Neuron (in vitro differentiated cells): ENCODE results near the gene VAPB.

ENCODE experiments used
- H2AFZ ChIP-seq: one replicate; pipeline ENCODE4 v1.6.1; 2013; ENCODE audit warnings: low read depth, mild to moderate bottlenecking, inconsistent platforms, low read length, moderate library complexity
- H3K27me3 ChIP-seq: one replicate; pipeline ENCODE4 v1.6.1; 2013; ENCODE audit warnings: low read length; ENCODE audit not compliant: insufficient read depth
- H3K36me3 ChIP-seq: one replicate; pipeline ENCODE4 v1.6.1; 2013; ENCODE audit warnings: low read length; ENCODE audit not compliant: insufficient read depth
- H3K4me1 ChIP-seq: one replicate; pipeline ENCODE4 v1.6.1; 2013; ENCODE audit warnings: low read length; ENCODE audit not compliant: insufficient read depth
- H3K4me3 ChIP-seq: 2 replicates; pipeline ENCODE4 v1.5.1; 2013; ENCODE audit warnings: mild to moderate bottlenecking, low read length, moderate library complexity
- H3K9me3 ChIP-seq: one replicate; pipeline ENCODE4 v1.6.1; 2013; ENCODE audit warnings: low read length

The VAPB gene

GRCh38 chr20:58388028-58388601 is 914 bp upstream of the VAPB start:
- Histone ChIP-seq H3K4me3 (peak overlapping the region; percentile 65), H3K4me1 (peaks cover 17% of the 10 kb centered on the region), H2AFZ (no peak overlapping the region), H3K27me3 (no peaks in the 10 kb centered on the region), H3K9me3 (no peaks in the 10 kb centered on the region), H3K36me3 (peaks cover 21% of the 10 kb centered on the region)

- Histone ChIP-seq H2AFZ (peak overlapping the region; percentile 88), H3K27me3 (no peaks in the 10 kb centered on the region), H3K4me1 (peaks cover 17% of the 10 kb centered on the region), H3K9me3 (peaks cover 2% of the 10 kb centered on the region), H3K4me3 (peak overlapping the region; percentile 65), H3K36me3 (peaks cover 21% of the 10 kb centered on the region)
Observed at GRCh38 chr20:58389324-58389967, 417 bp downstream of the VAPB start.

- Histone ChIP-seq H2AFZ (no peak overlapping the region), H3K36me3 (peaks cover 21% of the 10 kb centered on the region), H3K4me1 (peaks cover 17% of the 10 kb centered on the region), H3K4me3 (peak overlapping the region; percentile 65), H3K9me3 (peaks cover 2% of the 10 kb centered on the region), H3K27me3 (no peaks in the 10 kb centered on the region)
Observed at GRCh38 chr20:58389968-58390658, 1.1 kb downstream of the VAPB start.

DNA sequence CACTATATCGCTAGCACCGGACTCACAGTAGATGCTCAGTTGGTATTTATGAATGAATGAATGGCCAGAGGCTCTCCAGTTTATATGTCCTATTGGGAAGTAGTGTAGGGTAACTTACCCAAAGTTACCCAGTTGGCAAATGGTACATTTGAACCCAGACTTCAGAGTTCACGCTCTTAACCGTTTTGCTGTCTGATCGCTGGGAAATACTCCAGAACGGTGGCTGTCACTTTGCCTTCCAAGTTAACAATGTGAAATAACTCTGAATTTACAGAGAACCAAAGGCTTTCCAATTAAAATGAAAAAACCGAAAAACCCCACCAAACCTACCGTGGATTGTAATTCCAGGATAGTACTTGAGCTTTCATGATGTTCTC is 1.6 kb downstream of the VAPB start:
- H3K4me3 ChIP-seq = peak overlapping the region; percentile 65

GRCh38 chr20:58392286-58392685 is 3.3 kb downstream of the VAPB start:
- Histone ChIP-seq H3K4me3 (no peak overlapping the region), H2AFZ (no peak overlapping the region), H3K27me3 (no peaks in the 10 kb centered on the region), H3K9me3 (peaks cover 2% of the 10 kb centered on the region), H3K4me1 (peaks cover 17% of the 10 kb centered on the region), H3K36me3 (peaks cover 21% of the 10 kb centered on the region)

More for the DNA sequence above, 1.6 kb downstream of the VAPB start:
- Histone ChIP-seq H2AFZ (no peak overlapping the region), H3K9me3 (peaks cover 2% of the 10 kb centered on the region), H3K4me1 (peaks cover 17% of the 10 kb centered on the region), H3K27me3 (no peaks in the 10 kb centered on the region), H3K36me3 (peaks cover 21% of the 10 kb centered on the region)

GRCh38 chr20:58393299-58393698 is 4.3 kb downstream of the VAPB start:
- H3K36me3 ChIP-seq = peaks cover 25% of the 10 kb centered on the region
- peaks cover 17% of the 10 kb centered on the region for H3K4me1 ChIP-seq
- peaks cover 2% of the 10 kb centered on the region for H3K9me3 ChIP-seq
- H2AFZ ChIP-seq = no peak overlapping the region
- H3K27me3 ChIP-seq = no peaks in the 10 kb centered on the region
- no peak overlapping the region for H3K4me3 ChIP-seq

GRCh38 chr20:58394801-58395200 is 5.8 kb downstream of the VAPB start:
- peaks cover 16% of the 10 kb centered on the region for H3K4me1 ChIP-seq
- H3K9me3 ChIP-seq = peaks cover 4% of the 10 kb centered on the region
- H2AFZ ChIP-seq = no peak overlapping the region
- peaks cover 25% of the 10 kb centered on the region for H3K36me3 ChIP-seq
- H3K4me3 ChIP-seq = no peak overlapping the region
- H3K27me3 ChIP-seq = no peaks in the 10 kb centered on the region

DNA sequence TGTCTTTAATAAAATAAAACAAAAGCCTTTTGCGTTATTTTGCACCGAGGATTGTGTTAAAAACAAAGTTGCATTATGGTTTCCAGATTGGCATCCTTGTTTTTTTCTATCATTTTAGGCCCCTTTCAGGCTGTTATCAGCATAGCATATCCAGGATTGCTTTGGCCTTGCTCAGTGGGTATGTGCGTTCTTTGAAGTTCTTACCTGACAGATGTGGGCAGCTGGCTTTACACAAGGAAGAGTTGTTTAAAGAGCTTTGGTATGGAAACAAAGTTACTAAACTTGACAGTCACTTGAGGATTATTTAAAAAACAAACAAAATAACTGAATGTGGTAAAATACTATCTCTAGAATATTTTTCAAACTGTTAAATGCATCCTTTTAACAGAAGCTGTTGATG is 6.6 kb downstream of the VAPB start:
- H3K9me3 ChIP-seq = peaks cover 7% of the 10 kb centered on the region
- no peaks in the 10 kb centered on the region for H3K27me3 ChIP-seq
- no peak overlapping the region for H3K4me3 ChIP-seq
- H3K4me1 ChIP-seq = peaks cover 8% of the 10 kb centered on the region
- H3K36me3 ChIP-seq = peaks cover 21% of the 10 kb centered on the region
- no peak overlapping the region for H2AFZ ChIP-seq

DNA sequence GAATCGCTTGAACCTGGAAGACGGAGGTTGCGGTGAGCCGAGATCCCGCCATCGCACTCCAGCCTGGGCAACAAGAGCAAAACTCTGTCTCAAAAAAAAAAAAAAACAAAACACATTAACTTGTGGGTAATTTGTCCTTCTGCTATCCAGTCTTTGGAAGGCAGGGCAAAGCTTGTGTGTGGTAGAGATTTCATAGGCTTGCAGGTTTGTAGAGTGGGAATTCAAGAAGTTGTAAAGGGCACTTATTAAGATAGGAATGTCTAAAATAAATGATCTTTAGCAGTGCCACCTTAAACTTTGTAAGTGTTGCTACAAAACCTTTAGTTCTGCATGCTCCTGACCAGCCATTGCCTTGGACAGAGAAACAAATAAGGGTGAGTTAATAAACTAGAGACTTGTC is 8.4 kb downstream of the VAPB start:
- H3K9me3 ChIP-seq = peaks cover 7% of the 10 kb centered on the region
- H3K36me3 ChIP-seq = peaks cover 7% of the 10 kb centered on the region
- H3K4me1 ChIP-seq = no peaks in the 10 kb centered on the region
- no peaks in the 10 kb centered on the region for H3K27me3 ChIP-seq
- H2AFZ ChIP-seq = no peak overlapping the region
- H3K4me3 ChIP-seq = no peak overlapping the region

DNA sequence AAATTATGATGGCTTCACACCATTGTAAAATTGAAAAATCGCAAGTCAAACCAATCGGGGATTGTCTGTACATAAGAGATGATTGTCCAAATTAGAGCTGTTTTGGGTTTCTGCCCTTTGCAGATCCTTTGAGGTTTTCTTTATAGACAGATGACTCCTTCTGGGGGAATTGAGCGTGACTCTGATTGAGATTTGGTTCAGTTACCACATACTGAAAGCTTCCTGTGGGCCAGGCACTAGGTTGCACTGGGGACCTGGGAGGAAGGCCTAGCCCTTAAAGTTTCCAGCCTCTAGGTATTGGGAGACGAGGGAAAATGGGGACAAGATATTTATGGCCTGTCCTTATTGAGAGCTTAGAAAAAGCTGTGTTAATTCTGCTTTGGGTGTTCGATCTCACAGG is 9.2 kb downstream of the VAPB start:
- Histone ChIP-seq H3K4me3 (no peak overlapping the region), H3K4me1 (no peaks in the 10 kb centered on the region), H3K27me3 (no peaks in the 10 kb centered on the region), H2AFZ (no peak overlapping the region), H3K9me3 (peaks cover 7% of the 10 kb centered on the region), H3K36me3 (peaks cover 4% of the 10 kb centered on the region)

GRCh38 chr20:58399926-58400325 is 10.9 kb downstream of the VAPB start:
- H3K4me3 ChIP-seq = no peak overlapping the region
- H3K4me1 ChIP-seq = no peaks in the 10 kb centered on the region
- no peaks in the 10 kb centered on the region for H3K27me3 ChIP-seq
- H3K9me3 ChIP-seq = peaks cover 4% of the 10 kb centered on the region
- H3K36me3 ChIP-seq = peaks cover 4% of the 10 kb centered on the region
- no peak overlapping the region for H2AFZ ChIP-seq

DNA sequence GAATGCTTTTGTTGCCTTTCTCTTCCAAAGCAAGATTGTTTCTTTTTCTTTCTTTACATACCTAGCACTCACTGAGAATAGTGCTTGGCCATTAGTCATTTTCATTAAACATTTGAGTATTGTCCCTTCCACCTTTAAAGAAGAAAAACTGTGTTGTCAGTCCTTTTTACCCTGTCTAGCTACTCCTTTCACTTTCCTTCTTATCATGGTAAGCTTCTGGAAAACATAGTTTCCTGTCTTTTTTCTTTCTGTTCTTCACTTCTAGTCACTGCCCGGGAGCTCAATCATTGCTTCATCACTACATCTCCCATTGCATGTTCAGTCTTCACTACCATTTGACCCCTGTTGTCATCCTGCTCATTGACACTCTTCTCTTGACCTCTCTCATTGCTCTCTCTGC is 12.1 kb downstream of the VAPB start:
- H3K27me3 ChIP-seq = no peaks in the 10 kb centered on the region
- no peak overlapping the region for H3K4me3 ChIP-seq
- peaks cover 4% of the 10 kb centered on the region for H3K36me3 ChIP-seq
- H2AFZ ChIP-seq = no peak overlapping the region
- H3K9me3 ChIP-seq = peaks cover 4% of the 10 kb centered on the region
- H3K4me1 ChIP-seq = no peaks in the 10 kb centered on the region

DNA sequence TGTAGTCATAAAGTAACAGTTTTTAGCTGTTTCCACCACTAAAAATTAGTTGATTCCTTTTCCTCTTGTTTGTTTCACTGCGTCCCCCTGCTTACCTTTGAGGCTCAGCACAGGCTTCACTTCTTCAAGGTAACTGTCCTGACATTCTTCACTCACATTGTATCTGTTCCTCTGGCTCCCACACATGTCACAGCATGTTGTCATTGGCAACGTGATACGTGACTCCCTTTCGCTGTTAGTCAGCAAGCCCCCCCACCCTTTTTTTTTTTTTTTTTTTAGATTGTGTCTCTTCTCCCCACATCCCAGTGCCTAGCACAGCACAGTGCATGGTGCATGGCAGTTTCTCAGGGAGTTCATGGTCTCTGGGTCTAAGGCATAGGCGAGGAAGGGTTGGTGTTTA is 13.3 kb downstream of the VAPB start:
- no peak overlapping the region for H3K4me3 ChIP-seq
- peaks cover 4% of the 10 kb centered on the region for H3K9me3 ChIP-seq
- no peaks in the 10 kb centered on the region for H3K4me1 ChIP-seq
- H3K27me3 ChIP-seq = no peaks in the 10 kb centered on the region
- H3K36me3 ChIP-seq = peaks cover 4% of the 10 kb centered on the region
- no peak overlapping the region for H2AFZ ChIP-seq
